HepG2 (cell line): ENCODE data around the gene UGT1A3. TPM values are rescaled to one million over a fixed set of nuclear protein-coding genes. Genes with fewer than 3 reads are reported as not detected.
A peak's percentile ranks its signal among the peaks of the same experiment; 100 is the strongest.

ENCODE experiments used
- CBFB ChIP-seq: sonication (generic); formaldehyde crosslinking; IDR thresholded peaks from 2 replicates; pipeline ENCODE4 v1.4.0; 2020; ENCODE audit warnings: missing genetic modification reagents
- FLYWCH1 ChIP-seq: sonication (generic); formaldehyde crosslinking; IDR thresholded peaks from 2 replicates; pipeline ENCODE4 v1.8.1; 2023; ENCODE audit warnings: mild to moderate bottlenecking, missing genetic modification reagents
- GATA4 ChIP-seq: sonication (generic); IDR thresholded peaks from 2 replicates; pipeline ENCODE4 v1.6.1; 2016; ENCODE audit warnings: antibody characterized with exemption, low read depth, borderline replicate concordance
- KLF16 ChIP-seq, 2 experiments: sonication (generic) in 1 of 2; formaldehyde crosslinking in 1 of 2; IDR thresholded peaks; 2 replicates each; pipeline versions ENCODE4 v1.6.1 to v1.8.0; 2016 to 2023; ENCODE audit warnings: missing genetic modification reagents in 2 of 2, missing compliant biosample characterization in 1 of 2
- LCORL ChIP-seq, 2 experiments: fragments of 450-650 bp in 1 of 2; sonication (generic) in 1 of 2; formaldehyde crosslinking in 1 of 2; IDR thresholded peaks; 2 replicates each; pipeline versions ENCODE4 v1.5.0 to v1.6.1; 2017 to 2020; ENCODE audit warnings: antibody characterized with exemption in 1 of 2, missing genetic modification reagents in 1 of 2
- MYC ChIP-seq: sonication (generic); formaldehyde crosslinking; IDR thresholded peaks from 2 replicates; pipeline ENCODE4 v1.9.0; 2021; ENCODE audit warnings: missing genetic modification reagents, borderline replicate concordance
- NR2F1 ChIP-seq, 2 experiments: fragments of 450-650 bp in 1 of 2; formaldehyde crosslinking in 1 of 2; IDR thresholded peaks; 2 replicates each; pipeline versions ENCODE4 v1.5.0 to v1.6.1; 2016 to 2020; ENCODE audit warnings: mild to moderate bottlenecking in 1 of 2, missing compliant biosample characterization in 1 of 2, missing genetic modification reagents in 1 of 2, moderate library complexity in 1 of 2
- PAF1 ChIP-seq: IDR thresholded peaks from 2 replicates; pipeline ENCODE4 v1.6.1; 2016; ENCODE audit warnings: missing genetic modification reagents, missing compliant biosample characterization
- SMC3 ChIP-seq: IDR thresholded peaks from 2 replicates; pipeline ENCODE4 v1.6.1; 2011; ENCODE audit warnings: low read length, improper control_type of control experiment
- SSRP1 ChIP-seq: IDR thresholded peaks from 2 replicates; pipeline ENCODE4 v1.6.1; 2016; ENCODE audit warnings: control low read depth
- WIZ ChIP-seq: sonication (generic); formaldehyde crosslinking; IDR thresholded peaks from 2 replicates; pipeline ENCODE4 v1.5.1; 2020; ENCODE audit warnings: mild to moderate bottlenecking, missing genetic modification reagents
- ZFX ChIP-seq: sonication (generic); formaldehyde crosslinking; IDR thresholded peaks from 2 replicates; pipeline ENCODE4 v1.4.0; 2020; ENCODE audit warnings: mild to moderate bottlenecking, low read depth, missing genetic modification reagents, moderate library complexity
- ZNF230 ChIP-seq: sonication (generic); formaldehyde crosslinking; IDR thresholded peaks from 2 replicates; pipeline ENCODE4 v1.4.0; 2020; ENCODE audit warnings: mild to moderate bottlenecking, missing genetic modification reagents
- ZNF331 ChIP-seq: sonication (generic); formaldehyde crosslinking; IDR thresholded peaks from 2 replicates; pipeline ENCODE4 v1.4.0; 2020; ENCODE audit warnings: missing genetic modification reagents
- ZNF547 ChIP-seq: sonication (generic); formaldehyde crosslinking; IDR thresholded peaks from 2 replicates; pipeline ENCODE4 v1.5.1; 2020; ENCODE audit warnings: mild to moderate bottlenecking, missing genetic modification reagents
- ZNF782 ChIP-seq: sonication (generic); formaldehyde crosslinking; IDR thresholded peaks from 2 replicates; pipeline ENCODE4 v1.4.0; 2020; ENCODE audit warnings: missing genetic modification reagents, mild to moderate bottlenecking, borderline replicate concordance
- polyA plus RNA-seq, 8 experiments: library from polyadenylated mRNA; depleted of rRNA in 3 of 8; stranded (reverse) in 7 of 8; unstranded in 1 of 8; fragments of >200 nt; fragmentation: Illumina TruSeq in 4 of 8; extraction: Trizol in 4 of 8; gene quantifications; 2 replicates each; pipeline versions ENCODE4 v1.2.1 to v1.2.3, GENCODE V29; 2011 to 2016; ENCODE audit warnings: low read depth in 4 of 8, missing spikeins in 1 of 8, mixed read lengths in 1 of 8; ENCODE audit not compliant: insufficient read depth in 1 of 8
- total RNA-seq, 5 experiments: library from RNA; depleted of rRNA; stranded (reverse); fragments of >200 nt; fragmentation: Illumina TruSeq; extraction: Trizol; gene quantifications; 2 replicates each; pipeline ENCODE4 v1.2.3, GENCODE V29; 2016; ENCODE audit warnings: low read depth in 1 of 5
- TF ChIP-seq, protein P1 (sequence below): sonication (generic); IDR thresholded peaks from 2 replicates; pipeline ENCODE4 v1.6.1; 2016; ENCODE audit warnings: low read depth, borderline replicate concordance
- TF ChIP-seq, protein P2 (sequence below): sonication (generic); formaldehyde crosslinking; IDR thresholded peaks from 2 replicates; pipeline ENCODE4 v1.8.1; 2023; ENCODE audit warnings: missing genetic modification reagents, mild to moderate bottlenecking, borderline replicate concordance
- TF ChIP-seq, protein P3 (sequence below): sonication (generic); formaldehyde crosslinking; IDR thresholded peaks from 2 replicates; pipeline ENCODE4 v1.4.0; 2020; ENCODE audit warnings: missing genetic modification reagents
- TF ChIP-seq, protein P4 (sequence below): sonication (generic); formaldehyde crosslinking; IDR thresholded peaks from 2 replicates; pipeline ENCODE4 v1.8.0; 2022; ENCODE audit warnings: mild to moderate bottlenecking, missing genetic modification reagents
- TF ChIP-seq, protein P5 (sequence below): sonication (generic); formaldehyde crosslinking; IDR thresholded peaks from 2 replicates; pipeline ENCODE4 v1.5.1; 2020; ENCODE audit warnings: mild to moderate bottlenecking, missing genetic modification reagents

The UGT1A3 gene
- total and polyA plus RNA-seq, 2 of the 13 experiments (the other 11 are each of a cell fraction or from before 2014, with no cell fraction given): not detected

DNA sequence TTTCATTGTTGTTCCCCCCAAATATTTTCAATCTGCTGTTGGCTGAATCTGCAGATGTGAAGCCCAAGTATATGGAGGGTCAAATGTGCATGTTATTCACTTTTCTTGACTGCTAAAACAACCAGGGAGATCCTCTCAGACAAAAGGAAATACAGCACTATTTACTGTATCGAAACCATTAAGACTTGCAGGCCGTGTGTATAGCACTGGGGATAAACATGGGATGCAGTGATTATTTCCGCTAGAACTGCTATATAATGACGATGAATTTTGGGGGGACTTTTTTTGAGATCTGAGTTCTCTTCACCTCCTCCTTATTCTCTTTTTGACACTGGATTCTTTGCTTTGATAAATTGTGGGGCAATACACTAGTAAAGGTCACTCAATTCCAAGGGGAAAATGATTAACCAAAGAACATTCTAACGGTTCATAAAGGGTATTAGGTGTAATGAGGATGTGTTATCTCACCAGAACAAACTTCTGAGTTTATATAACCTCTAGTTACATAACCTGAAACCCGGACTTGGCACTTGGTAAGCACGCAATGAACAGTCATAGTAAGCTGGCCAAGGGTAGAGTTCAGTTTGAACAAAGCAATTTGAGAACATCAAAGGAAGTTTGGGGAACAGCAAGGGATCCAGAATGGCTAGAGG is 27.7 kb downstream of the UGT1A3 start (continued):
- TF ChIP-seq, protein P1, sequence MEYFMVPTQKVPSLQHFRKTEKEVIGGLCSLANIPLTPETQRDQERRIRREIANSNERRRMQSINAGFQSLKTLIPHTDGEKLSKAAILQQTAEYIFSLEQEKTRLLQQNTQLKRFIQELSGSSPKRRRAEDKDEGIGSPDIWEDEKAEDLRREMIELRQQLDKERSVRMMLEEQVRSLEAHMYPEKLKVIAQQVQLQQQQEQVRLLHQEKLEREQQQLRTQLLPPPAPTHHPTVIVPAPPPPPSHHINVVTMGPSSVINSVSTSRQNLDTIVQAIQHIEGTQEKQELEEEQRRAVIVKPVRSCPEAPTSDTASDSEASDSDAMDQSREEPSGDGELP: peak; percentile 35; the same call in 1 of the 2 replicates
- 0 out of 2 replicates have a peak, but pooled peaks have one; percentile 23 for TF ChIP-seq ZNF547 (CRISPR knock-in tag)
- 0 out of 2 replicates have a peak, but pooled peaks have one; percentile 26 for TF ChIP-seq ZNF230 (CRISPR knock-in tag)
- TF ChIP-seq ZNF331: peak; percentile 36; the same call in 1 of the 2 replicates
- 0 out of 2 replicates have a peak, but pooled peaks have one; percentile 66 for TF ChIP-seq FLYWCH1 (CRISPR knock-in tag)
- TF ChIP-seq LCORL (IDR thresholded peaks at IDR 0.05): peak; percentile 86
- peak; percentile 99 for TF ChIP-seq LCORL (CRISPR knock-in tag; IDR thresholded peaks at IDR 0.05)
- TF ChIP-seq GATA4: peak; percentile 97
- TF ChIP-seq, protein P2, sequence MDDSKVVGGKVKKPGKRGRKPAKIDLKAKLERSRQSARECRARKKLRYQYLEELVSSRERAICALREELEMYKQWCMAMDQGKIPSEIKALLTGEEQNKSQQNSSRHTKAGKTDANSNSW (CRISPR knock-in tag): no peak
- peak; percentile 19; the same call in 1 of the 2 replicates for TF ChIP-seq ZFX (CRISPR knock-in tag)
- TF ChIP-seq SMC3: peak; percentile 13; the same call in 1 of the 2 replicates
- TF ChIP-seq, protein P3, sequence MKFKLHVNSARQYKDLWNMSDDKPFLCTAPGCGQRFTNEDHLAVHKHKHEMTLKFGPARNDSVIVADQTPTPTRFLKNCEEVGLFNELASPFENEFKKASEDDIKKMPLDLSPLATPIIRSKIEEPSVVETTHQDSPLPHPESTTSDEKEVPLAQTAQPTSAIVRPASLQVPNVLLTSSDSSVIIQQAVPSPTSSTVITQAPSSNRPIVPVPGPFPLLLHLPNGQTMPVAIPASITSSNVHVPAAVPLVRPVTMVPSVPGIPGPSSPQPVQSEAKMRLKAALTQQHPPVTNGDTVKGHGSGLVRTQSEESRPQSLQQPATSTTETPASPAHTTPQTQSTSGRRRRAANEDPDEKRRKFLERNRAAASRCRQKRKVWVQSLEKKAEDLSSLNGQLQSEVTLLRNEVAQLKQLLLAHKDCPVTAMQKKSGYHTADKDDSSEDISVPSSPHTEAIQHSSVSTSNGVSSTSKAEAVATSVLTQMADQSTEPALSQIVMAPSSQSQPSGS (CRISPR knock-in tag): peak; percentile 67; the same call in 1 of the 2 replicates
- TF ChIP-seq, protein P4, sequence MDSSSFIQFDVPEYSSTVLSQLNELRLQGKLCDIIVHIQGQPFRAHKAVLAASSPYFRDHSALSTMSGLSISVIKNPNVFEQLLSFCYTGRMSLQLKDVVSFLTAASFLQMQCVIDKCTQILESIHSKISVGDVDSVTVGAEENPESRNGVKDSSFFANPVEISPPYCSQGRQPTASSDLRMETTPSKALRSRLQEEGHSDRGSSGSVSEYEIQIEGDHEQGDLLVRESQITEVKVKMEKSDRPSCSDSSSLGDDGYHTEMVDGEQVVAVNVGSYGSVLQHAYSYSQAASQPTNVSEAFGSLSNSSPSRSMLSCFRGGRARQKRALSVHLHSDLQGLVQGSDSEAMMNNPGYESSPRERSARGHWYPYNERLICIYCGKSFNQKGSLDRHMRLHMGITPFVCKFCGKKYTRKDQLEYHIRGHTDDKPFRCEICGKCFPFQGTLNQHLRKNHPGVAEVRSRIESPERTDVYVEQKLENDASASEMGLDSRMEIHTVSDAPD (CRISPR knock-in tag): peak; percentile 93
- TF ChIP-seq KLF16 (CRISPR knock-in tag; IDR thresholded peaks at IDR 0.05): peak in 1 of 2 experiments; percentile 88; a peak in 2 of 4 replicates
- no peak for TF ChIP-seq SSRP1
- TF ChIP-seq, protein P5, sequence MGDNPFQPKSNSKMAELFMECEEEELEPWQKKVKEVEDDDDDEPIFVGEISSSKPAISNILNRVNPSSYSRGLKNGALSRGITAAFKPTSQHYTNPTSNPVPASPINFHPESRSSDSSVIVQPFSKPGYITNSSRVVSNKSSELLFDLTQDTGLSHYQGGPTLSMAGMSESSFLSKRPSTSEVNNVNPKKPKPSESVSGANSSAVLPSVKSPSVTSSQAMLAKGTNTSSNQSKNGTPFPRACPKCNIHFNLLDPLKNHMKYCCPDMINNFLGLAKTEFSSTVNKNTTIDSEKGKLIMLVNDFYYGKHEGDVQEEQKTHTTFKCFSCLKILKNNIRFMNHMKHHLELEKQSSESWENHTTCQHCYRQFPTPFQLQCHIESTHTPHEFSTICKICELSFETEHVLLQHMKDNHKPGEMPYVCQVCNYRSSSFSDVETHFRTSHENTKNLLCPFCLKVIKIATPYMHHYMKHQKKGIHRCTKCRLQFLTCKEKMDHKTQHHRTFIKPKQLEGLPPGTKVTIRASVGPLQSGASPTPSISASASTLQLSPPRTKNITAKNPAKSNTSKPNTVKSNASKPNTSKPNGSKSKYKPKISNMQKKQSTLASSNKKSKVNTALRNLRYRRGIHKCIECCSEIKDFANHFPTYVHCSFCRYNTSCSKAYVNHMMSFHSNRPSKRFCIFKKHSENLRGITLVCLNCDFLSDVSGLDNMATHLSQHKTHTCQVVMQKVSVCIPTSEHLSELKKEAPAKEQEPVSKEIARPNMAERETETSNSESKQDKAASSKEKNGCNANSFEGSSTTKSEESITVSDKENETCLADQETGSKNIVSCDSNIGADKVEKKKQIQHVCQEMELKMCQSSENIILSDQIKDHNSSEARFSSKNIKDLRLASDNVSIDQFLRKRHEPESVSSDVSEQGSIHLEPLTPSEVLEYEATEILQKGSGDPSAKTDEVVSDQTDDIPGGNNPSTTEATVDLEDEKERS (CRISPR knock-in tag): peak; percentile 71; the same call in 1 of the 2 replicates
- no peak for TF ChIP-seq WIZ
- peak; percentile 96 to 99 for TF ChIP-seq NR2F1 (CRISPR knock-in tag; IDR thresholded peaks at IDR 0.05)
- TF ChIP-seq PAF1 (CRISPR knock-in tag): no peak
- TF ChIP-seq MYC (CRISPR knock-in tag): 0 out of 2 replicates have a peak, but pooled peaks have one; percentile 16
- TF ChIP-seq ZNF782 (CRISPR knock-in tag): no peak
- peak; percentile 83 for TF ChIP-seq CBFB (CRISPR knock-in tag)
